Stimulated activated CD8-positive, alpha-beta memory T cell treated with anti-CD3 and anti-CD28 coated beads, Interleukin-12 subunit alpha, Interleukin-12 subunit beta, amount 100 ng/mL, for 24 hours (primary cell): ENCODE measurements around the gene PFDN1.
"Not testable (repeated sequence)": the region's sequence is repeated elsewhere in the genome, so short reads cannot be mapped to it uniquely, and the experiment has no call there.

Source experiments
- DNase-seq: peaks from one replicate; pipeline ENCODE4 v3.0.0-alpha.2; 2020; ENCODE audit errors: extremely low read depth

PFDN1 gene

GRCh38 chr5:140214831-140215230, 88.1 kb downstream of the PFDN1 start:
- no peak for DNase-seq

- DNase-seq = no peak
Observed at GRCh38 chr5:140213370-140213983, 89.4 kb downstream of the PFDN1 start.

DNA sequence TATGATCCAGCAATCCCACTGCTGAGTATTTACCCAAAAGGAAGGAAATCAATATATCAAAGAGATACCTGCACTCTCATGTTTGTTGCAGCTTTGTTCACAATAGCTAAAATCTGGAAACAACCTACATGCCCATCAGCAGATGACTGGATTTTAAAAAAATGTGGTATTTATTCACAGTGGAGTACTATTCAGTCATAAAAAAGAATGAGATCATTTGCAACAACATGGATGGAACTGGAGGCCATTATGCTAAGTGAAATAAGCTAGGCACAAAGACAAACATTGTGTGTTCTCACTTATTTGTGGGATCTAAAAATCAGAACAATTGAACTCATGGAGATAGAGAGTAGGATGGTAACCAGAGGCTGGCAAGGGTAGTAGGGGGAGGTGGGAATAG, 94.8 kb downstream of the PFDN1 start:
- no peak for DNase-seq

- no peak for DNase-seq
Observed at GRCh38 chr5:140207250-140207964, 95.5 kb downstream of the PFDN1 start.

GRCh38 chr5:140205952-140206351, 96.9 kb downstream of the PFDN1 start:
- no peak for DNase-seq

DNA sequence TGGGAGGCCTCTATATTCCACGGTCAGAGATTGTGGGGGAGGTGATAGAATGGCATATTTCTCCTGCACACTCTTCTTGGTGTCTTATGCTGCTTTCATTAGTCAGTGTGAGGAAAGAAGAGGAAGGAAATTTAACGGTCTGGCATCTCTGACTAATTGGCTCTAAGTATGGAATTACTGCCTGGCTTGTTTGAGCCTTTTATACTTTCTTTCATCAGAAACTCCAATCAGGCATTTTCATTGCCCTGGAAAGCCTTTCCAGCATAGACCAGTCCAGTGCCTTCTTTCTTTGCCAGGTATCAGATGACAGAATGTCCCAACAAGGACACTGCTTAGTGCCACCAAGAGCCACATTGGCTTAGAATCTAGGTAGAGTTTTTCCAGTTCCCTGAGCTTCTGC, 97.7 kb downstream of the PFDN1 start:
- no peak for DNase-seq

- no peak for DNase-seq
Observed at GRCh38 chr5:140202610-140203009, 100.3 kb downstream of the PFDN1 start.

DNA sequence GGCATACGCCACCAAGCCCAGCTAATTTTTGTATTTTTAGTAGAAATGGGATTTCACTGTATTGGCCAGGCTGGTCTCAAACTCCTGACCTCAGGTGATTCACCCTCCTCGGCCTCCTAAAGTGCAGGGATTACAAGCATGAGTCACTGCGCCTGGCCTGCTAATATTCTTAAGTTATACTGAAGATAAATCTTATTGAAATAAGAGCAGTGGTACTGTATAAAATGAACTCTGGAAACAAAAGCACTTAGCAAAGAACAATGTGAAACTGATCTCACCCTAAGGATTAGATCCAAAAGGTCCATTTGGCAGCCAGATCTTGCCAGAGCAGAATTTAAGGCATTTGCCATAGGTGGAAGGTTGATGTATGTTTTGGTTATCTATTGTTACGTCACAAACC, 100.8 kb downstream of the PFDN1 start:
- DNase-seq = no peak

GRCh38 chr5:140198915-140199314, 104.0 kb downstream of the PFDN1 start:
- DNase-seq = not testable (repeated sequence)

- DNase-seq = no peak
Observed at GRCh38 chr5:140197023-140197422, 105.9 kb downstream of the PFDN1 start.

DNA sequence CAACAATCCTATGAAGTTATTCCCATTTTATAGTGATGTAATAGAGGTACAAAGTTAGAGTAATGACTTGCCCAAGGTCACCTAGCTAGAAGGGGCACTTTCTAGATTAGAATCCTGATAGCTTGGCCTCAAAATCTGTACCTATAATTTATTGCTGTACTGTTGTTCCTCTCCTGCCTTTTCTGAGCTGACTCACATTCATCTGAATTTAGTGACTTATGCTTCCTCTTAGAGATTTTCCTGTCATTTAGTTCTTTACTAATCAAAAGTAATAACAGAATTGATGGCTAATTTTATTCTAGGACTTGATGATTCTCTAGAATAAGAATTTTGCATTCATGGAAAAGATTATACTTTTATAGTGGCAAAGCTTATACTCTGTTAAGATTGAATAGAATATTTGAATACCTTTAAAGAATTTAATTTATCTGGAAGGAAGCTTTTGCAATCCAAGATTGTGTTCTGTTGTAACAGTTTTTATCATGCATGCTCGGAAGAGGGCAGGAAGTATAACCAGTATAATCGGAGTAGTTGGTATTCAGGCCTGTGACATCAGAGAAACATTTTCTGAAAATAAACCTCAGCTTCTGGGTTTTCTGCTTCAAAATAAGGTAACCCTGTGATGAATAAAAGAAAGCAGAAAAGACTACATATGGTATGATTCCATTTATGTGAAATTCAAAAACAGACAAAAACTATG, 106.6 kb downstream of the PFDN1 start:
- no peak for DNase-seq
